Upper lobe of left lung (tissue), 4 donors: ENCODE measurements around the gene NRXN3.

ENCODE experiments used
- POLR2A ChIP-seq, 4 donors: fragments of 450-650 bp; IDR thresholded peaks; one replicate each; pipeline ENCODE4 v1.5.1; 2016 to 2017; ENCODE audit warnings: antibody characterized with exemption in 4 of 4, mild to moderate bottlenecking in 2 of 4
- TF ChIP-seq, protein P1 (sequence below), 6 experiments: fragments of 450-650 bp in 4 of 6; fragments of 200-600 bp in 2 of 6; sonication (generic) in 2 of 6; IDR thresholded peaks; one replicate each; pipeline ENCODE4 v1.5.1; 2016 to 2019; ENCODE audit warnings: antibody characterized with exemption in 6 of 6

DNA sequence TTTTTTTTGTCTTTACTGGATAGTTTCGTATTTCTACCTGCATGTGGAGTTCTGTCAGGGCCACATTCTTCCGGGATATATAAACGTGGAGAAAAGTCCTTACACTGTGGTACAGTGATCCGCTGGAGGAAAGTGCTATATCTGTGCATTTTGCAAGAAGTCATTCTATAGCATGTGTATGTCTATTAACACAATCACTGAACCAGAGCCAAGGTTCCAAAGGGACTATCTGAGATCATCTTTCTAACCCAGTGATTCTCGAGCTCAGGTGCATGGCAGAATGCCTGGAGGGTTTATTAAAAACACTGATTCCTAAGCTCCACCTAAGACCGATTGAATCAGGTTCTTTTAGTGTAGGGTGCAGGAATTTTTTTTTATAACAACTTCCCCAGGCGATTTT lies 354.0 kb downstream of the NRXN3 start:
- no peak for TF ChIP-seq POLR2A (IDR thresholded peaks at IDR 0.05)
- TF ChIP-seq, protein P1, sequence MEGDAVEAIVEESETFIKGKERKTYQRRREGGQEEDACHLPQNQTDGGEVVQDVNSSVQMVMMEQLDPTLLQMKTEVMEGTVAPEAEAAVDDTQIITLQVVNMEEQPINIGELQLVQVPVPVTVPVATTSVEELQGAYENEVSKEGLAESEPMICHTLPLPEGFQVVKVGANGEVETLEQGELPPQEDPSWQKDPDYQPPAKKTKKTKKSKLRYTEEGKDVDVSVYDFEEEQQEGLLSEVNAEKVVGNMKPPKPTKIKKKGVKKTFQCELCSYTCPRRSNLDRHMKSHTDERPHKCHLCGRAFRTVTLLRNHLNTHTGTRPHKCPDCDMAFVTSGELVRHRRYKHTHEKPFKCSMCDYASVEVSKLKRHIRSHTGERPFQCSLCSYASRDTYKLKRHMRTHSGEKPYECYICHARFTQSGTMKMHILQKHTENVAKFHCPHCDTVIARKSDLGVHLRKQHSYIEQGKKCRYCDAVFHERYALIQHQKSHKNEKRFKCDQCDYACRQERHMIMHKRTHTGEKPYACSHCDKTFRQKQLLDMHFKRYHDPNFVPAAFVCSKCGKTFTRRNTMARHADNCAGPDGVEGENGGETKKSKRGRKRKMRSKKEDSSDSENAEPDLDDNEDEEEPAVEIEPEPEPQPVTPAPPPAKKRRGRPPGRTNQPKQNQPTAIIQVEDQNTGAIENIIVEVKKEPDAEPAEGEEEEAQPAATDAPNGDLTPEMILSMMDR (IDR thresholded peaks at IDR 0.05): no peak
